Measurements from ENCODE around the gene WNT3A. TPM values are rescaled to one million over a fixed set of nuclear protein-coding genes. Genes with fewer than 3 reads are reported as not detected.

WNT3A gene
- polyA plus RNA-seq, 1 donor (not counting 4 experiments of a cell fraction or from before 2014, with no cell fraction given), result 0.07 TPM

- Histone ChIP-seq H3K4me1 (ENCODE audit: control insufficient read depth, extremely low read depth, insufficient read depth, low read length) (no peaks in the 10 kb centered on the region), H3K4me3 (ENCODE audit: control insufficient read depth in 2 of 3, extremely low read depth in 1 of 3, insufficient read depth in 2 of 3, low read depth in 1 of 3, low read length in 3 of 3) (no peak overlapping the region), H3K36me3 (ENCODE audit: control insufficient read depth in 2 of 2, extremely low read depth in 1 of 2, insufficient read depth in 2 of 2, low read length in 2 of 2) (no peaks in the 10 kb centered on the region), H3K9me3 (ENCODE audit: control insufficient read depth, low read depth, low read length) (peaks cover 2% of the 10 kb centered on the region), H3K9ac (ENCODE audit: control insufficient read depth, extremely low read depth, insufficient read depth, low read length) (no peak overlapping the region), H3K27me3 (ENCODE audit: control insufficient read depth, extremely low read depth, insufficient read depth, low read length) (peaks cover 42% of the 10 kb centered on the region), H3K9me1 (ENCODE audit: control insufficient read depth, extremely low read depth, insufficient read depth, low read length) (no peaks in the 10 kb centered on the region), H3K79me2 (ENCODE audit: control insufficient read depth, insufficient read depth, low read length) (no peaks in the 10 kb centered on the region), H2AFZ (ENCODE audit: control insufficient read depth, low read length) (no peak overlapping the region), H4K20me1 (ENCODE audit: control insufficient read depth, extremely low read depth, insufficient read depth, low read length) (no peaks in the 10 kb centered on the region), H3K4me2 (ENCODE audit: control insufficient read depth, extremely low read depth, insufficient read depth, low read depth, low read length) (no peak overlapping the region), H3K27ac (ENCODE audit: control insufficient read depth, insufficient read depth, low read length) (no peak overlapping the region)
- dilution Hi-C loops (cut with MboI; ENCODE audit: extremely low pct_ligation_motif_present, low sequenced_read_pairs), result no loop called here
- TF ChIP-seq CTCF (optimal IDR thresholded peaks at IDR 0.05 in 1 of 3, IDR thresholded peaks at IDR 0.05 in 1 of 3, conservative IDR thresholded peaks at IDR 0.05 in 1 of 3; ENCODE audit: extremely low read depth in 1 of 3, insufficient read depth in 2 of 3, low read length in 3 of 3) (no peak), EZH2 (IDR thresholded peaks at IDR 0.05; ENCODE audit: low read length) (no peak)
- no peak for DNase-seq (ENCODE audit: low read depth, low spot score)
- FAIRE-seq, result no peak
Measured at GRCh38 chr1:228039006-228039903, 32.5 kb downstream of the WNT3A start.

- dilution Hi-C loops (cut with MboI; ENCODE audit: extremely low pct_ligation_motif_present, low sequenced_read_pairs), result no loop called here
- no peak overlapping the region for H3K27ac ChIP-seq (ENCODE audit: control insufficient read depth, insufficient read depth, low read length)
- no peak for TF ChIP-seq EZH2 (IDR thresholded peaks at IDR 0.05; ENCODE audit: low read length)
- TF ChIP-seq CTCF (optimal IDR thresholded peaks at IDR 0.05 in 1 of 3, IDR thresholded peaks at IDR 0.05 in 1 of 3, conservative IDR thresholded peaks at IDR 0.05 in 1 of 3; ENCODE audit: extremely low read depth in 1 of 3, insufficient read depth in 2 of 3, low read length in 3 of 3), result no peak
- H3K79me2 ChIP-seq (ENCODE audit: control insufficient read depth, insufficient read depth, low read length), result no peaks in the 10 kb centered on the region
- H3K27me3 ChIP-seq (ENCODE audit: control insufficient read depth, extremely low read depth, insufficient read depth, low read length), result peaks cover 48% of the 10 kb centered on the region
- no peaks in the 10 kb centered on the region for H3K4me1 ChIP-seq (ENCODE audit: control insufficient read depth, extremely low read depth, insufficient read depth, low read length)
- no peak for FAIRE-seq
- no peaks in the 10 kb centered on the region for H3K9me1 ChIP-seq (ENCODE audit: control insufficient read depth, extremely low read depth, insufficient read depth, low read length)
- H3K36me3 ChIP-seq (ENCODE audit: control insufficient read depth in 2 of 2, extremely low read depth in 1 of 2, insufficient read depth in 2 of 2, low read length in 2 of 2), result no peaks in the 10 kb centered on the region
- peaks cover 2% of the 10 kb centered on the region for H3K9me3 ChIP-seq (ENCODE audit: control insufficient read depth, low read depth, low read length)
- H3K4me3 ChIP-seq (ENCODE audit: control insufficient read depth in 2 of 3, extremely low read depth in 1 of 3, insufficient read depth in 2 of 3, low read depth in 1 of 3, low read length in 3 of 3), result no peak overlapping the region
- H4K20me1 ChIP-seq (ENCODE audit: control insufficient read depth, extremely low read depth, insufficient read depth, low read length), result no peaks in the 10 kb centered on the region
- no peak for DNase-seq (ENCODE audit: low read depth, low spot score)
- H3K9ac ChIP-seq (ENCODE audit: control insufficient read depth, extremely low read depth, insufficient read depth, low read length), result no peak overlapping the region
- no peak overlapping the region for H3K4me2 ChIP-seq (ENCODE audit: control insufficient read depth, extremely low read depth, insufficient read depth, low read depth, low read length)
- H2AFZ ChIP-seq (ENCODE audit: control insufficient read depth, low read length), result no peak overlapping the region
Measured at GRCh38 chr1:228039986-228040385, 33.2 kb downstream of the WNT3A start.

All from keratinocyte (primary cell).